ENCODE measurements around the gene MYCN. TPM values are rescaled to one million over a fixed set of nuclear protein-coding genes. Genes with fewer than 3 reads are reported as not detected.
A peak's percentile ranks its signal among the peaks of the same experiment; 100 is the strongest.
"Not testable (repeated sequence)": the region's sequence is repeated elsewhere in the genome, so short reads cannot be mapped to it uniquely, and the experiment has no call there.

The MYCN gene
- polyA plus RNA-seq (ENCODE audit: insufficient read depth in 1 of 5, insufficient read length in 5 of 5, low replicate concordance in 1 of 5), result 10 to 100 TPM; 15.3 to 22.4 (median 16.9) TPM
- long read RNA-seq, donor 1, transcript MYCN-201 (3 exons, 2,602 nt), result major isoform, 9 of 18 reads
- long read RNA-seq, donor 1, partial matches to known transcripts, result 9 of 18 reads
- long read RNA-seq, donor 1, other reads (novel, unspliced or antisense), result 0 of 18 reads
- long read RNA-seq, donor 2, partial matches to known transcripts, result 0 of 4 reads
- long read RNA-seq, donor 2, other reads (novel, unspliced or antisense), result 0 of 4 reads
- long read RNA-seq, donor 3, transcript MYCN-201 (3 exons, 2,602 nt), result major isoform, 5 of 14 reads
- long read RNA-seq, donor 3, partial matches to known transcripts, result 9 of 14 reads
- long read RNA-seq, donor 3, other reads (novel, unspliced or antisense), result 0 of 14 reads
- long read RNA-seq, donor 4, partial matches to known transcripts, result 6 of 9 reads
- long read RNA-seq, donor 4, other reads (novel, unspliced or antisense), result 0 of 9 reads
- long read RNA-seq, donor 5, partial matches to known transcripts, result 0 of 3 reads
- long read RNA-seq, donor 5, other reads (novel, unspliced or antisense), result 0 of 3 reads
- long read RNA-seq, donor 6, transcript MYCN-201 (3 exons, 2,602 nt), result major isoform, 6 of 12 reads
- long read RNA-seq, donor 6, partial matches to known transcripts, result 6 of 12 reads
- long read RNA-seq, donor 6, other reads (novel, unspliced or antisense), result 0 of 12 reads
- long read RNA-seq, donor 7, partial matches to known transcripts, result 0 of 1 reads
- long read RNA-seq, donor 7, other reads (novel, unspliced or antisense), result 0 of 1 reads
- long read RNA-seq, donor 8, partial matches to known transcripts, result 0 of 3 reads
- long read RNA-seq, donor 8, other reads (novel, unspliced or antisense), result 0 of 3 reads

DNA sequence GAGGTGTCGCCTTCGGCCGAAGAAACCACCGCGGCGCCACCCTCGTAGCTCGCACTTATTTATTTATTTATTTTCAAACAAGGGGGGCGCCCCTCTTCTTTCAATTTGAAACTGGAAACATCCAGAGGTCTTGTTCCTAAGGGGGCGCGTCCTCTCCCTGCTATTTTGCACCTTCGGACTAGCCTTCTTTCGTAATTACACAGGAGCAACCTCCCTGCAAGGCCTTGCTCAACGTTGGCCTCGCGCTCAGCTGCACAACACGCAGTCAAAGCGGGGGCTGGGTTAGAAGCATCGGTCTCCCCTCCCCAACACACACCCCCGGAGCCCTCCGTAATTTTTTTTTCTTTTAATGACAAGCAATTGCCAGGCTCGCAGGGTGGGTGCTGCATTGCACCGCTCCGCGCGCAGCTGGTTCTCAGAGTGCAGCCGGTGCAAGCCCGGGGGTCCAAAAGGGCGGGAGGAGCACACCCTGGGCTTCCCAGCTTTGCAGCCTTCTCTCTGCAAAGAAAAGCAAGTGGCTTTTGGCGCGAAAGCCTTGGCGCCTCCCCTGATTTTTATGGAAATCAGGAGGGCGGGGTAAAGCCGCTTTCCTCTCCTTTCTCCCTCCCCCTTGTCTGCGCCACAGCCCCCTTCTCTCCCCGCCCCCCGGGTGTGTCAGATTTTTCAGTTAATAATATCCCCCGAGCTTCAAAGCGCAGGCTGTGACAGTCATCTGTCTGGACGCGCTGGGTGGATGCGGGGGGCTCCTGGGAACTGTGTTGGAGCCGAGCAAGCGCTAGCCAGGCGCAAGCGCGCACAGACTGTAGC, at the start of gene MYCN:
Gene MYCN (plus strand): TSS at position 697 of the 807 bp plus-strand sequence. CDS start 1,515 bp downstream, outside the sequence.
- peak; percentile 71 to 77 for DNase-seq

DNA sequence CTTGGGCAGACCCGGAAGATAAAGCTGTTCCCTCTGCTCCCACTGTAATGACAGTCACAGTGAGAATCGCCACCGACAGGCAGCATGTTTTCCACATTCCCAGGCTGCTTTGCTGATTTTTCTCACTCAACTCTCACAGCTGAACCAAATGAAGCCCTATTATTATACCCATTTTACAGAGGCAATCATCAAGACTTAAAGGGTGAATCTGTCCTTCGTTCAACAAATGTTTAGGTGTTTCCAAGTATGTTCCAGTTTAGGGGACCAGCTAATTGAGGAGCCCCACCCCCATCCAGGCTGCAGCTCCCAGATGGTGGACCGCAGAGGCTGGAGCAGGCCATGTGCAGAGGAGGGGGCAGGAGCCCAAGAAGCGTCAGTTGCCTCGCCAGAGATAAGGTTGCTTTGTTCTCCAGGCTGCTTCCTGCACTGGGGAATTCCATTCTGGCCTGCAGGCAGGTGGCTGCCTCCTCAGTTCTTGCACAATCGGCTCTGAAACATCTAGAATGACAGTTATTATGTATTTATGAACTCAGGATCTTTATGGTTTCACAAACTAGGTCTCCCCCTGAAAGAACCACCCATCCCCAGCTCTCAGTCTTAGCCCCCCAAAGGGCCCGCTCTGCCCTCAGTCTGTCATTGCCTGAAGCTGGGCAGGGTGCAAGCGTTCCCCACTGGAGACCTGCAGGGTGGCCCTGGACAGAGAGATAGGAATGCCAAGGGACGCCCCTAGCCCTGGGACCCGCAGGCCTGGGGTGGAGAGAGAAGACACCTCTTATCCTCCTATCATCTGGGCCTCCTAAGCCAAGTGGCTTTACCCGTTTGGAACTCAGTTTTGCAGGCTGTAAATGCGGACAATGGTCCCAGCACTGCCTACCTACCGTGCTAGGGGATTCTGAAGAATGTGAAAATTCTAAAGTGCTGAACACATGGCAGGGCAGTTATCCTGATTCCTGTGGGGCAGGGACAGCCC, 49.1 kb upstream of the MYCN start:
- DNase-seq, result no peak

DNA sequence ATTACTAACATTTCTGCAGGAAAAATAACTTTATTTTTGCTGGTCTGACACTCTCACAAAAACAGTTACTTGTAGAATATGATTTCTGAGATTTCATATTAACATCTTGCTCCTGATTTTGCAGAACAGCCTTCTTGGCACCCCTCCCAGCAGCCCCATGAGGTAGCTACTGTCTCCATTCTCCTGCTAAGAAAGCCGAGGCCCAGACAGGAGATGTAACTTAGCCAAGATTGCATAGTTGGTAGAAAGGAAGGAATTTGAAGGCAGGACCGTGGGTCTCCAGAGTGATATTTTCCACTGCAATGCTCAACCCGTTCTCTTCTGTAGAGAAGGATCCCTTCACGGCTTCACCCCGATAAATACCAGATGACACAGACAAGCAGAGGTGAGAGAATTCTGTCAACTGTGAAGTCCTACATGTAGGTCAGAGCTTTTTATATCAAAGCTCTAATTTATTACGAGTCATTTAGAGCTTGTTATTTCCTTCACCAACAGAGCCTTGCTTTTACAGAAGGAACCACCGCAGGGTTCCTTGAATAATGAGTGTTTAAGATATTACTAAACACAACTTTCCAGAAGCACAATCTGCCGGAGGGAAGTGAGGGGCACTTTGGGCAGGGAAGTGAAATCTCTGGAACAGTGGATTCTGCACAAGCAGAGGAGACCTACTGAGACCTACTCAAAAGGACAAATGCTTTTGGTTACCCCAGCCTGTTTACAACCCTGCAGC, 48.0 kb upstream of the MYCN start:
- no peak for DNase-seq

DNA sequence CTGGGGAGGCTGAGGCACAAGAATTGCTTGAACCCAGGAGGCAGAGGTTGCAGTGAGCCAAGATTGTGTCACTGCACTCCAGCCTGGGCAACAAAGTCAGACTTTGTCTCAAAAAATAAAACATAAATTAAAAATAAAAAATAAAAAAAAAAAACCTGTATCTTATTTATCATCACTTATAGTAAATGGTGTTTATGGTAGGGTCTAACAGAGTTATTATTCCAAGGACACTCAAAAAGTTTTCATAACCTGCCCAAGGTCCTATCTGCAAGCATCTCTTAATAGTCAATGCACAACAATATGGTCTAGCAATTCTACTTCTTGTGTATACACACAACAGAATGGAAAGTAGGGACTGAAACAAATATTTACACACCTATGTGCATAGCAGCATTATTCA, 47.3 kb upstream of the MYCN start:
- no peak for DNase-seq

DNA sequence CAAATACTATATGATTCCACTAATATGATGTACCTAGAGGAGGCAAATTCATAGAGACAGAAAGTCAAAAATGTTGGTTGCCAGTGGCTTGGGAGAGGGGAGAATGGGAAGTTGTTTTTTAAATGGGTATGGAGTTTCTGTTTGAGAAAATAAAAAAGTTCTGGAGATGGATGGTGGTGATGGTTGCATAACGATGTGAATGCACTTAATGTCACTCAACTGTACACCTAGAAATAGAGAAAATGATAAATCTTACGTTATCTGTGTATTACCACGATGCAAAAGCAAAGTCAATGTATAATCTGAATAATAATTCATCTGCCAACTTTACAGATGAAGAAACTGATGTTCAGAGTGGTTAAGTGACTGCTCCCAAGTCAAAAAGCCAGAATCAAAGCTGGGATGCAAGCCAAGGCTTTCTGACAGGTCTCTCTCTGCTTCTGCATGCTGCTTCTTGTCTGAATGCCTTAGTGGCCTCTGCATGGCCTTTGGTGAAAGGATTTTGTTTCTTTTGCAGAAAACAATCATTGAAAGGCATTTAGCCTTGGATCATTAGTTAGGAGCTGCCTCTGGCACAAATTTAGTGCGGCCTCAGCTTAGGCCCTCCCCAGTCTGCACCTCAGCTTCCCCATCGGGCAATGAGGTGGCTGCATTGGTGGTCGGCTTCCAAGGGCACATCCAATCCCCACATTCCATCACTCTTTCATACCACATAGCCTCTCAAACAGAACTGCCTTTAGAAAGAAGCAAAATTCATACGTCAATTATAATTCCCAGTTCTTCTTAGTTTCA, 46.5 kb upstream of the MYCN start:
- no peak for DNase-seq

DNA sequence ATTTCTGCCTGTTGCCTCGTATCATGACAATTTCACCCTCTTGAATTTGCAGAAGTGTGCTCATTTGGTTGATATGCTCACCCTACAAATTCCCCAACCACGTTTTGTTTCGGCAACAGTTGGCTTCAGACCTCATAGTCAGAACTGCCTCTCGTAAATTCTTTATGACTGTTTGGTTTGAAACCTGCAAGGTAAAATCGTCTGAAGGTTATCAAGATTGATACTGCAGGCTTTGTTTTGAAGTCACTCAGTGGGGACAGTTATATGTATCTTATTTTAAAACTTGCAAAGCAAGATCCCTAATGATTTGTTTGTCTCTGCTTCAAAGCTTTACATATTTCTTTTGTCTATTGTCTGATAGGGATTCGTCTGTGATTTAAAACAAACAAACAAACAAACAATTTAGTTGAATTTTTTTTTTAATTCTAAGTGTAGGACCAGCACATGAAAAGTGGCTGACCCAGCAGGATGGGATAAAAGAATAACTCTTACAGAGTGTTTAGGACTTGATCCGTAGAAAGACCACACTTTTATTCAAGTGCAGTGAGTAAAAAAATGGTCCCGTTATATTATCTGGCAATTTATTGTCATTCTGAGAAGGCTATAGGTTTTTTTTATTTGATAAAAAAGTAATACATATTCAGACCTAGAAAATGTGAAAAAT, 45.7 kb upstream of the MYCN start:
- DNase-seq, result no peak

DNA sequence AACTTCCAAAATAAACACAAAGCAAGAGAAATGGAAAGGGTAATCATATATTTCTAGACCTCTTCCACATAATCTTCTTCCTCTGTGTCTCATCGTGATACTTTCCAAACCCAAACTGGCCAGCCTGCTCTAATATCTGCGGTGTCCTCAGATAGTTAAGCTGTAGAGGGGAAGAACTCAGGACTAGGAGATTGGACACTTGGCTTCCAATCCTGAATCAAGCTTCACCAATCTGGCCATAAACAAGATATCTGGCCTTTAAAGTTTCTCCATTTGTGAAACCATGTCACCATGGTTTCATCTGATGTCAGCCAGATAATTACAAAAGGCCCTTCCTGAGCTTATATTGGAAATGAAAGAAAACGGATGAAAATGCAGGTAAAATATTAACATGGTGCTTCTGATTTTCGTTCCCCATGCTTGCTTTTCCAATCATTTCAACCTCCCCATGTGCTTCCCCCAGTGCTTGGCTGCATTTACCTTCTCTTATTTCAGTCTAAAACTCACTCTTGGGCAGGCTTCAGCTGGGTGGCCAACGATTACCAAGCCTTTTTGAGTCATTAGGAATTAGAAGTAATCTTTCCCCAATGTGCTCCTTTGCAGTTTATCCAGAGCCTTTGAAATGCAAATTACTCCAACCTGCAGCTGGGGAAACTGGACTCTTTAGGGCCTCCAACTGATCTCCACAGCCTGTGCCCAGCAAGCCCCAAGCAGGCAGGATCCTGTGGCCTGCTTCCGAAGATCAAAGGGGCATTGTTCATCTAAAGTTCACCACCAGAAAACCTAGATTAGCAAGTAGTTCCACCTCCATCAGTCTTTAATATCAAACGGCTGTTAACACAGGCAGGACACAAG, 44.5 kb upstream of the MYCN start:
- DNase-seq, result no peak

DNA sequence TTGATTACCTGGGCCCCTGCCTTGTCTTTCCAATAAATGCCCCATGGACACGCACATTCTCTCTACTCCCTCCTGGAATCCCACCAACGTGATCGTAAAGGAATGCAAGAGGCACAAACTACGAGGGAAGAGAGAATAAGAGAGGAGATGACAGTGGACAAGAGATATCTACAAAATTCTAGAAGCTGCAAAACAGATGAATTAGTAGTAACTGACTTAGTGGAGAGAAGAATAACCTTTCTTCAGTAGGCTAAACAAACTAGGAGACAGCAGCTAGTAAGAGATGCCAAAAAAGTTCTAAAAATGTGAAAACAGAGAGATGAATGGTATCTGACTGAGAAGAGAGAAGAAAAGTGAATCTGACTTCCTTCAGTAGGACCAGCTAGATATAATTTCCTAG, 43.5 kb upstream of the MYCN start:
- DNase-seq, result no peak

DNA sequence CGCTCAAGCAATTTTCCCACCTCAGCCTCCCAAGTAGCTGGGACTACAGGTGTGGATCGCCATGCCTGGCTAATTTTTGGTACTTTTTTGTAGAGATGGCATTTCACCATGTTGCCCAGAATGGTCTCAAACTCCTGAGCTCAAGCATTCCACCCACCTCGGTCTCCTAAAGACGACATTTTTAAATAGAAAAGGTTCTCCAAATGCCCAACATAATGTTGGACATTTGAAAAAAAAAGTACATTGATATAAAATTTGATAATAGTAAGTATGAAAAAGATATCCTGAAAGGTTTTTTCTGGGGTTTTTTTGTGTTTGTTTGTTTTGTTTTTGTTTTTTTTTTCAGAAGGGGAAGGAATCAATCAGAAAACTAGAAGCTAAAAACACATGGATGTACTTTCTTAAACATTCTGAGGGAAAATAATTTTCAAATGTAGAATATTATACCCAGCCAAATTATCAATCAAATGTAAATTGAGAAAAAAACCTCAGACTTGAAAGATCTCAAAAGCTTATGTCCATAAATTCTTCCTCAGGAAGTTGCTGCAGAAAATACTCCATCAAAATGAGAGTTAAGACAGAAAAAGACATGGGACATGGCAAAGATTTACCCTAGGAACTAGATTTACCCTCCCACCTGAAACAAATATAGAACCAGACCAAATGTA, 42.8 kb upstream of the MYCN start:
- no peak for DNase-seq

DNA sequence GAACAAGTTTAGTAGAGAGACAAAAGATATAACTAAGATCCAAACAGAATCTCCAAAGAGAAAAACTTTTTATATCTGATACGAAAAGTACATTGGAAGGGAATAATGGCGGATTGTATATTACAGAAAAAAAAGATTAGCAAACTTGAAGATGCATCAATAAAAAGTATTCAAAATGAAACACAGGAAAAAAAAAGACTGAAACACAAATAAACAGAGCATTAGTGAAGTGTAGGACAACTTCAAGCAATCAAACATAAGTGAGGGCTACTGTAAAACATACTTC, 41.1 kb upstream of the MYCN start:
- no peak for DNase-seq

DNA sequence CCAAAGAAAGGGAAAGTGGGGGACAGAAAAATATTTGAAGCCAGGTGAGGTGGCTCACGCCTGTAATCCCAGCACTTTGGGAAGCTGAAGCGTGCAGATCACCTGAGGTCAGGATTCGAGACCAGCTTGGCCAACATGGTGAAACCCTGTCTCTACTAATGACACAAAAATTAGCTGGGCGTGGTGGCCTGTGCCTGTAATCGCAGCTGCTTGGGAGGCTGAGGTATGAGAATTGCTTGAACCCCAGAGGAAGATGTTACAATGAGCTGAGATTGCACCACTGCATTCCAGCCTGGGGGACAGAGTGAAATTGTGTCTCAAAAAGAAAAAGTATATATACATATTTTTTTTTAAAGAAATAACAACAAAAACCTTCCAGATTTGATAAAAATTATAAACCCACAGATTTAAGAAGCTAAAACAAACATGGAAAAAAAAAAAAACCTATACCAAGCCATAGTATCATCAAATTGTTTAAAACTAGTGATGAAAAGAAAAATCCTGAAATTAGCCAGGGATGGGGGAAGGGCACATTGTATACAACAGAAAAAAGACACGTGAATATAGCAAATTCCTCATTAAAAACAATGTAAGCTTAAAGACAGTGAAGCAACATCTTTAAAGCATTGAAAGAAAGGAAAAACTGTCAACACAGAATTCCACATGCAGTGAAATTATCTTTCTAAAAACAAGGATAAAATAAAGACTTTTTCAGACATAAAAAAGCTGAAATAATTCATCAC, 40.4 kb upstream of the MYCN start:
- no peak for DNase-seq

DNA sequence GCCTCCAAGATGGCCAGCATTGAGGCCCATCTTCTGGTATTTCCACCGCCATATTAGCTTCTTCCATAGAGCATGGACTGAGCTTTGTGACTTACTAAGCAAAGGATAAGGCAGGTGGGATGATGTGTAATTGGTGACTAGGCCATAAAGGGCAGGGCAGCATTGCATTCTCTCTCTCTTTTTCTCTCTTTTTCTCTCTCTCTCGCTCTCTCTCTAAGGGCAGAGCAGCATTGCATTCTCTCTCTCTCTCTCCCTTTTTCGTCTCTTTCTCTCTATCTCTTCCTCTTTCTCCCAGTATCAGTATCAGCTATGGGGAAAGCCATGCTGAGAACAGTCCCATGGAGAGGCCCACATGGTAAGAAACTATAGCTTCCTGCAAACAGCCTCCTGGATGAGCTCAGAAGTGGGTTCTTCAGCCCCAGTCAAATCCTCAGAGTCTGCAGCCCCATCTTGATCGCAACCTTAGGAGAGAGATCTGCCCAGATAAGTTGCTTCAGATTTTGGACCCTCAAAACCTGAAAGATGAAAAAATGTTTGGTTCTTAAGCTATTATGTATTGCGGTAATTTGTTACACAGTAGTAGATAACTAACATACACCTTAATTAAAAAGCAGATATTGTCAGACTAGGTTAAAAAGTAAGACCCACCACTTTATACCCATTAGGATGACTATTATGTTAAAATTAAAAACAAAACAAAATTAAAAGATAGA, 39.1 kb upstream of the MYCN start:
- DNase-seq, result no peak

DNA sequence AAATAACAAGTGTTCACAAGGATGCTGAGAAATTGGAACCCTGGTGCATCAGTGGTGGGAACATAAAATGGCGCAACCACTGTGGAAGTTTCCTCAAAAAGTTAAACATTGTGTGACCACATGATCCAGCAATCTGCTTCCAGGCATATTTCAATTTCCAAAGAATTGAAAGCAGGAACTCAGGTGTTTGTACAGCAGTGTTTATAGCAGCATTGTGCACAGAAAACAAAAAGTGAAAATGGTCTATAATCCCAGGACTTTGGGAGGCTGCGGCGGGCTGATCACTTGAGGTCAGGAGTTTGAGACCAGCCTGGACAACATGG, 38.6 kb upstream of the MYCN start:
- no peak for DNase-seq

DNA sequence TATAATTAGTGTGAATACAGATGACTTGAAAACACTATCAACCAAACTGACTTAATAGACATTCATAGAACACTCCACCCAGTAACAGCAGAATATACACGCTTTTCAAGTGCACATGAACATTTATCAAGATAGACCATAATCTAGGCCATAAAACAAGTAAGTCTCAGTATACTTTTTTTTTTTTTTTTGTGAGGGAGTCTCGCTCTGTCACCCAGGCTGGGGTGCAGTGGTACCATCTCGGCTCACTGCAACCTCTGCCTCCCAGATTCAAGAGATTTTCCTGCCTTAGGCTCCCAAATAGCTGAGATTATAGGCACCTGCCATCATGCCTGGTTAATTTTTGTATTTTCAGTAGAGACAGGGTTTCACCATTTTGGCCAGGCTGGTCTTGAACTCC, 36.4 kb upstream of the MYCN start:
- DNase-seq, result not testable (repeated sequence)

DNA sequence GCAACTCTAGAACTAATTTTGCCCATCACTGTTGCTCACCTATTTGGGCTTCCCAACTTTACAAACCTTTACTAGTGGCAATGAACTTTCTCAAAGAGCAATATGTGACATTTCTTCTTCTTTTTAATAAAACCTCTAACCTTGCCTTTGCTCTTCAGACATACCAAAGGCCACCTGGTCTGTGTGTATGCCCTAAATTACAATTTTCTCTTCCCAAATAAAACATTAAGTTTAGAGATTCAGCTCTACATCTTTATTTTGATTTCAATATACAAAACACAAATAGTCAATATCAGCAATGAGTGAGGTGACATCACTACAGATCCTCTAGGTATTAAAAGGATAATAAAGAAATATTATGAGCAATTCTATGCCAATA, 35.1 kb upstream of the MYCN start:
- no peak for DNase-seq

DNA sequence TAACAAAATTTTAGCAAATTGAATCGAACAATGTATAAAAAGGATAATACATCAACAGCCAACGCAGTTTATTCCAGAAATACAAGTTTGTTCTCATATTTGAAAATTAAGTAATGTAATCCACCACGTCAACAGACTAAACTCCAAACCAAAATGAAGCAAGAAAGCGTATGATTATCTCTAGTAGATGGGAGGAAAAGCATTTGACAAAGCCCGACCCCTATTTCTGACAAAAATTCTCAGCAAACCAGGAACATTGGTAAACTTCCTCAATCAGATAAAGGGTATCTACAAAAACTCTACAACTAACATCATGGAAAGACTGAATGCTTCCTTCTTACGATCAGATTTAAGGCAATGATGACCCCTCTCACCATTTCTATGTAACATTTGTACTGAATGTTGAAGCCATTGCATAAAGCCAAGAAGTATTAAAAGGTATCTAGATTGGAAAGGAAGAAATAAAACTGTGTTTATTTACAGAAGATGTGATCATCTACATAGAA, 34.3 kb upstream of the MYCN start:
- no peak for DNase-seq

Measured in right lung (tissue), 10 donors.